MM.1S (cell line): ENCODE results near the gene LGR5.

Experiments used
- CTCF ChIP-seq: fragments of 300-600 bp; sonication (generic); IDR thresholded peaks from 2 replicates; pipeline ENCODE4 v1.5.1; 2016; ENCODE audit warnings: antibody characterized with exemption, low read length, mixed read lengths
- EZH2 ChIP-seq: fragments of 300-600 bp; sonication (generic); optimal IDR thresholded peaks from 2 replicates; pipeline ENCODE3; 2017; ENCODE audit warnings: low read depth, mild to moderate bottlenecking, antibody characterized with exemption, low read length, mixed read lengths
- EZH2phosphoT487 ChIP-seq: fragments of 300-600 bp; sonication (generic); IDR thresholded peaks from 2 replicates; pipeline ENCODE4 v1.6.1; 2018; ENCODE audit warnings: antibody characterized with exemption, low read length

DNA sequence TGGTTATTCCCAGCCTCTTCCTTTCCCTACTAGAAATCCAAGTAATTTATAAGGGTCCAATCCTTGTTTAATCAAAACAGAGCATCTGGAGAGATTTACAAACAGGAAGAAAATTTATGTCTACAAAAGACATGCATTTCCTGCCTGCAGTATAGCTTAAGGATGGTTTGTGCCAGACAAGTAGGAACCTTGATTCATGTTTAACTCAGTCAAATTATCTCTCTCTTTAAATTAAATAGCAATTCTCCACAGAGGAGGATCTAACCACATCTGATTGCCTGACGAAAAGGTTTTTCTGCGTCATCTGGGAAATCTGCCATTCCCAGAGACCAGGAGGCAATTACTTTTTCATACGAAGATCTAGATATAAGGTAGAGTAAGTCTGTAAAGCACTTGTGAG, 118.8 kb downstream of the LGR5 start:
- TF ChIP-seq CTCF (no peak), EZH2 (no peak), EZH2phosphoT487 (no peak)
